ENCODE data around the gene H6PD. TPM values are rescaled to one million over a fixed set of nuclear protein-coding genes. Genes with fewer than 3 reads are reported as not detected.

The H6PD gene
- polyA plus RNA-seq, 1 donor from 2014 or later: 11.3 TPM

GRCh38 chr1:9224664-9225410, 9.7 kb upstream of the H6PD start:
- H3K4me3 Mint-ChIP-seq: no peak overlapping the region
- H3K9me3 Mint-ChIP-seq: peaks cover 0 to 2% (median 0%) of the 10 kb centered on the region in 3 donors
- H3K27ac Mint-ChIP-seq: no peak overlapping the region
- no peaks in the 10 kb centered on the region for H3K4me1 Mint-ChIP-seq
- H3K27me3 Mint-ChIP-seq: peaks cover 7% of the 10 kb centered on the region
- H3K36me3 Mint-ChIP-seq: peaks cover 2% of the 10 kb centered on the region

GRCh38 chr1:9225411-9225785, 9.2 kb upstream of the H6PD start:
- Mint-ChIP-seq H3K27me3 (peaks cover 6% of the 10 kb centered on the region), H3K27ac (no peak overlapping the region), H3K36me3 (peaks cover 2% of the 10 kb centered on the region), H3K4me1 (no peaks in the 10 kb centered on the region), H3K9me3 (peaks cover 0 to 3% (median 0%) of the 10 kb centered on the region in 3 donors), H3K4me3 (no peak overlapping the region)

GRCh38 chr1:9228609-9229008, 6.0 kb upstream of the H6PD start:
- H3K4me1 Mint-ChIP-seq: peaks cover 3 to 11% (median 5%) of the 10 kb centered on the region in 3 donors
- H3K9me3 Mint-ChIP-seq: peaks cover 0 to 3% (median 0%) of the 10 kb centered on the region in 3 donors
- peak overlapping the region in 2 of 4 donors; percentile 0 to 6 for H3K4me3 Mint-ChIP-seq
- peaks cover 2% of the 10 kb centered on the region for H3K36me3 Mint-ChIP-seq
- peaks cover 6% of the 10 kb centered on the region for H3K27me3 Mint-ChIP-seq
- H3K27ac Mint-ChIP-seq: no peak overlapping the region

DNA sequence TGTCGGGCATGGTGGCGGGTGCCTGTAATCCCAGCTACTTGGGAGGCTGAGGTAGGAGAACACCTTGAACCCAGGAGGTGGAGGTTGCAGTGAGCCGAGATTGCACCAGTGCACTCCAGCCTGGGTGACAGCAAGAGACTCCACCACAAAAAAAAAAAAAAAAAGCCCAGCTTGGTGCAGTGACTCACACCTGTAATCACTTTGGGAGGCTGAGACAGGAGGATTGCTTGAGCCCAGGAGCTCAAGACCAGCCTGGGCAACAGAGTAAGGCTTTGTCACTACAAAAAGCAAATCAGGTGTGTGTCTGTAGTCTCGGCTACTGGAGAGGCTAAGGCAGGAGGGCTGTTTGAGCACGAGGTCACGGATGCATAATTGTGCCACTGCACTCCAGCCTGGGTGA, 5.0 kb upstream of the H6PD start:
- Mint-ChIP-seq H3K27me3 (peaks cover 6% of the 10 kb centered on the region), H3K36me3 (peaks cover 2% of the 10 kb centered on the region), H3K9me3 (peaks cover 0 to 3% (median 0%) of the 10 kb centered on the region in 3 donors), H3K4me3 (peak overlapping the region in 1 of 4 donors; percentile 6), H3K4me1 (peaks cover 6 to 17% (median 9%) of the 10 kb centered on the region in 3 donors), H3K27ac (no peak overlapping the region)

GRCh38 chr1:9230869-9231533, 3.6 kb upstream of the H6PD start:
- Mint-ChIP-seq H3K27ac (peak overlapping the region in 1 of 3 donors; percentile 27), H3K4me1 (peaks cover 13 to 17% (median 13%) of the 10 kb centered on the region in 3 donors), H3K9me3 (peaks cover 0 to 3% (median 0%) of the 10 kb centered on the region in 3 donors), H3K27me3 (peaks cover 4% of the 10 kb centered on the region), H3K4me3 (peak overlapping the region in 1 of 4 donors; percentile 66), H3K36me3 (peaks cover 2% of the 10 kb centered on the region)

DNA sequence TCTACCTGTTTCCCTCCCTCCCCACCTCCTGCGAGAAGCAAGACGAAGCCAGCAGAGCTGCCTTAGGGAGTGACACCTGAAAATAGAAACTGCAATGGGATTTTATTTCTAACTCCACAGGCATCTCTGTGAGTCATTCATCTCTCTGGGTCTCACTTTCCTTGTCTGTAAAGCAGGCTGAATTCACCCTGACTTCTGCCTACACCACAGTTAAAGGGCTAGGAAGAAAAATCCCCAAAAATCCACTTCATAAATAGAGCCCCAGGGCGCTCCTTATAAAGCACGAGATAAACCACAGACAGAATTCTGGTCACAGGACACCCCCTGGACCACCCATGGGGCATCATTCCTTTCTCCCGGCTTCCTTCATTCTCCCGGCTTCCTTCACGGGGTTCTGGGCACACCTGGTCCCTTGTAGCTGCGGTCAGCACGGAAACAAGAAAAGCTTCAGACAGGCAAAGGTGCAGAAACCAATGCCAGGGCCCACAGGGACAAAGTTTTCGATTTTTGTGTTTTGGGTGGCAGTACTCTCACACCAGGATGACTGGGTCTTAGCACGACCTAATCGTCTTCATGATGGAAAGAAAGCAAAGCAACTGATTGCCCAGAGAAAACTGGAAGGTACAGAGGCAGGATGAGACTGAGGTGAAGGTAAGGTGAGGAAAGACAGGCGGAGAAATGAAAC, 2.8 kb upstream of the H6PD start:
- peaks cover 0 to 3% (median 0%) of the 10 kb centered on the region in 3 donors for H3K9me3 Mint-ChIP-seq
- H3K27ac Mint-ChIP-seq: peak overlapping the region in 2 of 3 donors; percentile 27 to 79

GRCh38 chr1:9233241-9233941, 1.2 kb upstream of the H6PD start:
- H3K27me3 Mint-ChIP-seq: peaks cover 2% of the 10 kb centered on the region
- peaks cover 0 to 3% (median 0%) of the 10 kb centered on the region in 3 donors for H3K9me3 Mint-ChIP-seq
- peak overlapping the region in 2 of 3 donors; percentile 54 to 93 for H3K27ac Mint-ChIP-seq
- peaks cover 21 to 32% (median 23%) of the 10 kb centered on the region in 3 donors for H3K4me1 Mint-ChIP-seq
- no peaks in the 10 kb centered on the region for H3K36me3 Mint-ChIP-seq
- peak overlapping the region in 3 of 4 donors; percentile 60 to 88 (median 81) for H3K4me3 Mint-ChIP-seq

More for the DNA sequence above, 2.8 kb upstream of the H6PD start:
- Mint-ChIP-seq H3K36me3 (peaks cover 2% of the 10 kb centered on the region), H3K4me3 (peak overlapping the region in 3 of 4 donors; percentile 6 to 82 (median 73)), H3K27me3 (peaks cover 4% of the 10 kb centered on the region), H3K4me1 (peaks cover 15 to 20% (median 15%) of the 10 kb centered on the region in 3 donors)

GRCh38 chr1:9233942-9234222, 692 bp upstream of the H6PD start:
- Mint-ChIP-seq H3K27me3 (peaks cover 1% of the 10 kb centered on the region), H3K4me1 (peaks cover 24 to 36% (median 28%) of the 10 kb centered on the region in 3 donors), H3K9me3 (peaks cover 0 to 3% (median 0%) of the 10 kb centered on the region in 3 donors), H3K27ac (peak overlapping the region; percentile 54 to 94 (median 93)), H3K36me3 (no peaks in the 10 kb centered on the region), H3K4me3 (peak overlapping the region; percentile 88 to 97 (median 93))

DNA sequence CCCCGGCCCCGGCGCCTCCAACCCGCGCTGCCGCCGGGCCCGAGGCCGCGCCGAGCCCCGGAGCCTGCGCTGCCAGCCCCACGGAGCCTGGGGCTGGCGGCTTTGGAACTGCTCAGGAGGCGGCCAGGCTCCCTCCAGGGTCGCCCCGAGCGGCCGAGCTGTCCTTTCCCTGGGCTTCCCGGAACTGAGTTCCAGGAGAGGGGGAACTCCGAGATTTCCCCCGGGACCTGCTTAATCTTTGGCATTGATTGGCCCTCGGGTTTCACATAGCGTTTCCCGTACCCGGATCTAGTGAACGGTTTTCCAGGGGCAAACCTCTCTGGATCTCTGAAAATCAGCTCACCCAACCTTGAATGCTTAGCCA, 504 bp downstream of the H6PD start:
- Mint-ChIP-seq H3K4me1 (peaks cover 34 to 44% (median 38%) of the 10 kb centered on the region in 3 donors), H3K27ac (peak overlapping the region; percentile 60 to 90 (median 76)), H3K27me3 (no peaks in the 10 kb centered on the region)

GRCh38 chr1:9235560-9235959, 986 bp downstream of the H6PD start:
- Mint-ChIP-seq H3K27ac (peak overlapping the region; percentile 60 to 90 (median 76)), H3K36me3 (no peaks in the 10 kb centered on the region), H3K27me3 (no peaks in the 10 kb centered on the region), H3K4me3 (peak overlapping the region; percentile 86 to 95 (median 92)), H3K4me1 (peaks cover 36 to 44% (median 39%) of the 10 kb centered on the region in 3 donors), H3K9me3 (no peaks in the 10 kb centered on the region)

More for the DNA sequence above, 504 bp downstream of the H6PD start:
- no peaks in the 10 kb centered on the region for H3K9me3 Mint-ChIP-seq
- no peaks in the 10 kb centered on the region for H3K36me3 Mint-ChIP-seq
- peak overlapping the region; percentile 86 to 95 (median 92) for H3K4me3 Mint-ChIP-seq

- peaks cover 32 to 37% (median 33%) of the 10 kb centered on the region in 3 donors for H3K4me1 Mint-ChIP-seq
- peak overlapping the region in 1 of 4 donors; percentile 52 for H3K4me3 Mint-ChIP-seq
- H3K27me3 Mint-ChIP-seq: no peaks in the 10 kb centered on the region
- no peaks in the 10 kb centered on the region for H3K36me3 Mint-ChIP-seq
- peak overlapping the region in 2 of 3 donors; percentile 34 to 84 for H3K27ac Mint-ChIP-seq
- no peaks in the 10 kb centered on the region for H3K9me3 Mint-ChIP-seq
These were observed 3.6 kb downstream of the H6PD start for GRCh38 chr1:9238134-9238533.

GRCh38 chr1:9238550-9238949, 4.0 kb downstream of the H6PD start:
- Mint-ChIP-seq H3K27ac (peak overlapping the region in 2 of 3 donors; percentile 34 to 84), H3K27me3 (no peaks in the 10 kb centered on the region), H3K4me3 (peak overlapping the region in 2 of 4 donors; percentile 33 to 52), H3K9me3 (no peaks in the 10 kb centered on the region), H3K36me3 (peaks cover 1% of the 10 kb centered on the region), H3K4me1 (peaks cover 33 to 39% (median 33%) of the 10 kb centered on the region in 3 donors)

- peaks cover 27 to 37% (median 31%) of the 10 kb centered on the region in 3 donors for H3K4me1 Mint-ChIP-seq
- peaks cover 1% of the 10 kb centered on the region for H3K36me3 Mint-ChIP-seq
- H3K27ac Mint-ChIP-seq: peak overlapping the region in 1 of 3 donors; percentile 52
- peak overlapping the region in 3 of 4 donors; percentile 29 to 75 (median 52) for H3K4me3 Mint-ChIP-seq
- H3K9me3 Mint-ChIP-seq: no peaks in the 10 kb centered on the region
- no peaks in the 10 kb centered on the region for H3K27me3 Mint-ChIP-seq
These were observed 5.2 kb downstream of the H6PD start for GRCh38 chr1:9239622-9240401.
